ENCODE measurements around the gene GNAO1.
"Not testable (repeated sequence)": the region's sequence is repeated elsewhere in the genome, so short reads cannot be mapped to it uniquely, and the experiment has no call there.

GNAO1 gene

DNA sequence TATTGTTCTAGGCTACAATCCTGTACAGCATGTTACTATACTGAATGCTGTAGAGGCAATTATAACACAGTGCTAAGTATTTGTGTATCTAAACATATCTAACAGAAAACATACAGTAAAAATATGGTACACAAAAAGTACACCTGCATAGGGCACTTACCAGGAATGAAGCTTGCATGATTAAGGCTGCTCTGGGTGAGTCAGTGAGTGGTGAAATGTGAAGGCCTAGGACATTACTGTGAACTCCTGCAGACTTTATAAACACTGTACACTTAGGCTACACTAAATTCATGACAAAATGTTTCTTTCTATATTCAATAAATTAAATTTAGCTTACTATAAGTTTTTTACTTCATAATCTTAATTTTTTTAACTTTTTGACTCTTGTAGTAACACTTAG is 196.9 kb downstream of the GNAO1 start:
- DNase-seq (ENCODE audit: low spot score), result no peak
- H3K79me1 ChIP-seq (ENCODE audit: low read depth, low read length), result no peaks in the 10 kb centered on the region
- no peak overlapping the region for H2BK12ac ChIP-seq (ENCODE audit: low read length)
- H3K18ac ChIP-seq (ENCODE audit: low read length), result no peak overlapping the region
- no peak overlapping the region for H2AK5ac ChIP-seq (ENCODE audit: low read depth, low read length)
- no peak overlapping the region for H3K9ac ChIP-seq (ENCODE audit: low read depth, low read length, poor library complexity)
- no peak overlapping the region for H4K91ac ChIP-seq (ENCODE audit: low read depth, low read length, poor library complexity)
- H2BK15ac ChIP-seq (ENCODE audit: low read length), result no peak overlapping the region
- no peak overlapping the region for H3K23ac ChIP-seq (ENCODE audit: low read depth, low read length, poor library complexity)
- no peaks in the 10 kb centered on the region for H3K4me1 ChIP-seq (ENCODE audit: control insufficient read depth in 2 of 2, insufficient read depth in 1 of 2, low read depth in 1 of 2, low read length in 2 of 2)
- H3K36me3 ChIP-seq (replicated peaks in 1 of 2; ENCODE audit: control insufficient read depth in 2 of 2, insufficient read depth in 2 of 2, low read length in 2 of 2), result peaks cover 21 to 78% of the 10 kb centered on the region in 2 donors
- H3K27me3 ChIP-seq (ENCODE audit: control insufficient read depth in 3 of 3, insufficient read depth in 3 of 3, low read depth in 1 of 3, low read length in 3 of 3), result no peaks in the 10 kb centered on the region
- H3K9me3 ChIP-seq (replicated peaks in 1 of 2; ENCODE audit: control insufficient read depth in 2 of 2, insufficient read depth in 1 of 2, low read depth in 1 of 2, low read length in 2 of 2), result peaks cover 0 to 3% of the 10 kb centered on the region in 2 donors
- no peak overlapping the region for H3K4me2 ChIP-seq (ENCODE audit: insufficient read depth, low read length, poor library complexity, severe bottlenecking)
- H2BK120ac ChIP-seq (ENCODE audit: low read depth, low read length), result no peak overlapping the region
- H4K8ac ChIP-seq (ENCODE audit: low read depth, low read length), result no peak overlapping the region
- H3K14ac ChIP-seq (ENCODE audit: low read length), result no peak overlapping the region
- H3K27ac ChIP-seq (replicated peaks; ENCODE audit: low read length), result no peak overlapping the region
- H2BK5ac ChIP-seq (ENCODE audit: low read length), result no peak overlapping the region
- no peak overlapping the region for H2AFZ ChIP-seq (ENCODE audit: low read length)
- H3K4me3 ChIP-seq (ENCODE audit: low read length in 2 of 2), result no peak overlapping the region
- H3K4ac ChIP-seq (ENCODE audit: low read length), result no peak overlapping the region

GRCh38 chr16:56389554-56389953 is 198.3 kb downstream of the GNAO1 start:
- no peak overlapping the region for H2BK5ac ChIP-seq (ENCODE audit: low read length)
- no peak overlapping the region for H2BK120ac ChIP-seq (ENCODE audit: low read depth, low read length)
- H2AK5ac ChIP-seq (ENCODE audit: low read depth, low read length), result no peak overlapping the region
- no peak overlapping the region for H2BK12ac ChIP-seq (ENCODE audit: low read length)
- no peaks in the 10 kb centered on the region for H3K79me1 ChIP-seq (ENCODE audit: low read depth, low read length)
- no peak overlapping the region for H2AFZ ChIP-seq (ENCODE audit: low read length)
- H4K91ac ChIP-seq (ENCODE audit: low read depth, low read length, poor library complexity), result no peak overlapping the region
- no peaks in the 10 kb centered on the region for H3K27me3 ChIP-seq (ENCODE audit: control insufficient read depth in 3 of 3, insufficient read depth in 3 of 3, low read depth in 1 of 3, low read length in 3 of 3)
- no peak overlapping the region for H3K18ac ChIP-seq (ENCODE audit: low read length)
- H3K36me3 ChIP-seq (replicated peaks in 1 of 2; ENCODE audit: control insufficient read depth in 2 of 2, insufficient read depth in 2 of 2, low read length in 2 of 2), result peaks cover 12 to 65% of the 10 kb centered on the region in 2 donors
- DNase-seq (ENCODE audit: low spot score), result no peak
- H4K8ac ChIP-seq (ENCODE audit: low read depth, low read length), result no peak overlapping the region
- no peaks in the 10 kb centered on the region for H3K4me1 ChIP-seq (ENCODE audit: control insufficient read depth in 2 of 2, insufficient read depth in 1 of 2, low read depth in 1 of 2, low read length in 2 of 2)
- no peak overlapping the region for H3K14ac ChIP-seq (ENCODE audit: low read length)
- H3K23ac ChIP-seq (ENCODE audit: low read depth, low read length, poor library complexity), result no peak overlapping the region
- no peak overlapping the region for H3K27ac ChIP-seq (replicated peaks; ENCODE audit: low read length)
- peaks cover 0 to 3% of the 10 kb centered on the region in 2 donors for H3K9me3 ChIP-seq (replicated peaks in 1 of 2; ENCODE audit: control insufficient read depth in 2 of 2, insufficient read depth in 1 of 2, low read depth in 1 of 2, low read length in 2 of 2)
- no peak overlapping the region for H3K4me3 ChIP-seq (ENCODE audit: low read length in 2 of 2)
- H3K4ac ChIP-seq (ENCODE audit: low read length), result no peak overlapping the region
- no peak overlapping the region for H3K9ac ChIP-seq (ENCODE audit: low read depth, low read length, poor library complexity)
- no peak overlapping the region for H2BK15ac ChIP-seq (ENCODE audit: low read length)
- no peak overlapping the region for H3K4me2 ChIP-seq (ENCODE audit: insufficient read depth, low read length, poor library complexity, severe bottlenecking)
- WGBS, 2 donors (ENCODE audit: extremely low coverage in 2 of 2, insufficient read length in 2 of 2, insufficient replicate concordance in 1 of 2), result no CpG with 5 or more reads among the region's 3 CpGs

- no CpG with 5 or more reads among the region's 3 CpGs for WGBS, 2 donors (ENCODE audit: extremely low coverage in 2 of 2, insufficient read length in 2 of 2, insufficient replicate concordance in 1 of 2)
- not testable (repeated sequence) for H3K4me3 ChIP-seq (ENCODE audit: low read length in 2 of 2); H3K9me3 ChIP-seq (replicated peaks in 1 of 2; ENCODE audit: control insufficient read depth in 2 of 2, insufficient read depth in 1 of 2, low read depth in 1 of 2, low read length in 2 of 2); H2BK120ac ChIP-seq (ENCODE audit: low read depth, low read length); H2AK5ac ChIP-seq (ENCODE audit: low read depth, low read length); H3K4me2 ChIP-seq (ENCODE audit: insufficient read depth, low read length, poor library complexity, severe bottlenecking); H3K27ac ChIP-seq (replicated peaks; ENCODE audit: low read length); H3K4me1 ChIP-seq (ENCODE audit: control insufficient read depth in 2 of 2, insufficient read depth in 1 of 2, low read depth in 1 of 2, low read length in 2 of 2); H3K4ac ChIP-seq (ENCODE audit: low read length); H2AFZ ChIP-seq (ENCODE audit: low read length); H2BK15ac ChIP-seq (ENCODE audit: low read length); H4K91ac ChIP-seq (ENCODE audit: low read depth, low read length, poor library complexity); H2BK5ac ChIP-seq (ENCODE audit: low read length); H3K18ac ChIP-seq (ENCODE audit: low read length); DNase-seq (ENCODE audit: low spot score); H3K27me3 ChIP-seq (ENCODE audit: control insufficient read depth in 3 of 3, insufficient read depth in 3 of 3, low read depth in 1 of 3, low read length in 3 of 3); H3K23ac ChIP-seq (ENCODE audit: low read depth, low read length, poor library complexity); H3K14ac ChIP-seq (ENCODE audit: low read length); H3K79me1 ChIP-seq (ENCODE audit: low read depth, low read length); H4K8ac ChIP-seq (ENCODE audit: low read depth, low read length); H3K9ac ChIP-seq (ENCODE audit: low read depth, low read length, poor library complexity); H2BK12ac ChIP-seq (ENCODE audit: low read length)
- H3K36me3 ChIP-seq (replicated peaks in 1 of 2; ENCODE audit: control insufficient read depth in 2 of 2, insufficient read depth in 2 of 2, low read length in 2 of 2), result peaks cover 5 to 28% of the 10 kb centered on the region in 2 donors
Observed at GRCh38 chr16:56396724-56397123, 205.4 kb downstream of the GNAO1 start.

- no peak for DNase-seq (ENCODE audit: low spot score)
- no peak overlapping the region for H3K4ac ChIP-seq (ENCODE audit: low read length)
- no peak overlapping the region for H3K18ac ChIP-seq (ENCODE audit: low read length)
- H3K4me2 ChIP-seq (ENCODE audit: insufficient read depth, low read length, poor library complexity, severe bottlenecking), result no peak overlapping the region
- H2AK5ac ChIP-seq (ENCODE audit: low read depth, low read length), result no peak overlapping the region
- peaks cover 0 to 9% of the 10 kb centered on the region in 2 donors for H3K4me1 ChIP-seq (ENCODE audit: control insufficient read depth in 2 of 2, insufficient read depth in 1 of 2, low read depth in 1 of 2, low read length in 2 of 2)
- peaks cover 12 to 50% of the 10 kb centered on the region in 2 donors for H3K36me3 ChIP-seq (replicated peaks in 1 of 2; ENCODE audit: control insufficient read depth in 2 of 2, insufficient read depth in 2 of 2, low read length in 2 of 2)
- H3K14ac ChIP-seq (ENCODE audit: low read length), result no peak overlapping the region
- H3K23ac ChIP-seq (ENCODE audit: low read depth, low read length, poor library complexity), result no peak overlapping the region
- H3K27ac ChIP-seq (replicated peaks; ENCODE audit: low read length), result no peak overlapping the region
- no peaks in the 10 kb centered on the region for H3K79me1 ChIP-seq (ENCODE audit: low read depth, low read length)
- H2AFZ ChIP-seq (ENCODE audit: low read length), result no peak overlapping the region
- H3K9me3 ChIP-seq (replicated peaks in 1 of 2; ENCODE audit: control insufficient read depth in 2 of 2, insufficient read depth in 1 of 2, low read depth in 1 of 2, low read length in 2 of 2), result no peaks in the 10 kb centered on the region
- no peak overlapping the region for H2BK120ac ChIP-seq (ENCODE audit: low read depth, low read length)
- H2BK12ac ChIP-seq (ENCODE audit: low read length), result no peak overlapping the region
- no peak overlapping the region for H3K4me3 ChIP-seq (ENCODE audit: low read length in 2 of 2)
- WGBS, 2 donors (ENCODE audit: extremely low coverage in 2 of 2, insufficient read length in 2 of 2, insufficient replicate concordance in 1 of 2), result no CpG with 5 or more reads among the region's 2 CpGs
- no peak overlapping the region for H4K91ac ChIP-seq (ENCODE audit: low read depth, low read length, poor library complexity)
- no peak overlapping the region for H3K9ac ChIP-seq (ENCODE audit: low read depth, low read length, poor library complexity)
- no peak overlapping the region for H2BK5ac ChIP-seq (ENCODE audit: low read length)
- H3K27me3 ChIP-seq (ENCODE audit: control insufficient read depth in 3 of 3, insufficient read depth in 3 of 3, low read depth in 1 of 3, low read length in 3 of 3), result no peaks in the 10 kb centered on the region
- H2BK15ac ChIP-seq (ENCODE audit: low read length), result no peak overlapping the region
- H4K8ac ChIP-seq (ENCODE audit: low read depth, low read length), result no peak overlapping the region
Observed at GRCh38 chr16:56399047-56399446, 207.8 kb downstream of the GNAO1 start.
